GM12801 (cell line): ENCODE data around the gene ITGA2.

ENCODE experiments used
- TF ChIP-seq, protein P1 (sequence below): IDR thresholded peaks from one replicate; pipeline ENCODE4 v1.5.1; 2011; ENCODE audit warnings: control low read depth; ENCODE audit not compliant: insufficient read length; ENCODE audit errors: extremely low read depth

Gene ITGA2

DNA sequence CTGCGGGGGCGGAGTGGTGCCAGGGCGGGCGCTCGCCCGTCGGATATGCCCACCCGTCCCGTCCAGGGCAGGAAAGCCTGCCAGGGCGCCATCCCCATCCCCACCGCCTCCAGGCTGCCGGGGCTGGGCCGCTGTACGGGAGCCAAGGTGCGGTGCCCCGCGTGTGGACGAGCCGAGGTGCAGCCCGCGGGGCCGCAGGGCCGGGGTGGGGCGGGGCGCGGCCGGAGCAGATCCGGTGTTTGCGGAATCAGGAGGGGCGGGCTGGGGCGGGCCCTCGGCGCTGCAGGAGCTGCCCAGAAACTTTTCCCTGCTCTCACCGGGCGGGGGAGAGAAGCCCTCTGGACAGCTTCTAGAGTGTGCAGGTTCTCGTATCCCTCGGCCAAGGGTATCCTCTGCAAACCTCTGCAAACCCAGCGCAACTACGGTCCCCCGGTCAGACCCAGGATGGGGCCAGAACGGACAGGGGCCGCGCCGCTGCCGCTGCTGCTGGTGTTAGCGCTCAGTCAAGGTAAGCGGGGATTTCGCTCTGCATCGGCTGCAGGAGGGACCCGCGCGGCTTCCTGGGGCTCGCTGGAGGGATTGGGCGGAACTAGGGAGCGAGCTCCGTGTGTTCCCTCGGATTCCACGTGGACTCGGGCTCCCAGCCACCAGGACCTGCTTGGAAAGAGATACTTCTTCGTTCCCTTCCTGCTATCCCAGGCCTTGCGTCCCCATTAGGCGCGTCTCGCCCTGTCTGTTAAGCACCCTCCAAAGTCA is at the start of gene ITGA2:
Gene ITGA2, plus strand, starts transcription at position 328 of the 756 bp plus-strand sequence. Its CDS starts 117 bp downstream, at position 445.
- TF ChIP-seq, protein P1, sequence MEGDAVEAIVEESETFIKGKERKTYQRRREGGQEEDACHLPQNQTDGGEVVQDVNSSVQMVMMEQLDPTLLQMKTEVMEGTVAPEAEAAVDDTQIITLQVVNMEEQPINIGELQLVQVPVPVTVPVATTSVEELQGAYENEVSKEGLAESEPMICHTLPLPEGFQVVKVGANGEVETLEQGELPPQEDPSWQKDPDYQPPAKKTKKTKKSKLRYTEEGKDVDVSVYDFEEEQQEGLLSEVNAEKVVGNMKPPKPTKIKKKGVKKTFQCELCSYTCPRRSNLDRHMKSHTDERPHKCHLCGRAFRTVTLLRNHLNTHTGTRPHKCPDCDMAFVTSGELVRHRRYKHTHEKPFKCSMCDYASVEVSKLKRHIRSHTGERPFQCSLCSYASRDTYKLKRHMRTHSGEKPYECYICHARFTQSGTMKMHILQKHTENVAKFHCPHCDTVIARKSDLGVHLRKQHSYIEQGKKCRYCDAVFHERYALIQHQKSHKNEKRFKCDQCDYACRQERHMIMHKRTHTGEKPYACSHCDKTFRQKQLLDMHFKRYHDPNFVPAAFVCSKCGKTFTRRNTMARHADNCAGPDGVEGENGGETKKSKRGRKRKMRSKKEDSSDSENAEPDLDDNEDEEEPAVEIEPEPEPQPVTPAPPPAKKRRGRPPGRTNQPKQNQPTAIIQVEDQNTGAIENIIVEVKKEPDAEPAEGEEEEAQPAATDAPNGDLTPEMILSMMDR = no peak

DNA sequence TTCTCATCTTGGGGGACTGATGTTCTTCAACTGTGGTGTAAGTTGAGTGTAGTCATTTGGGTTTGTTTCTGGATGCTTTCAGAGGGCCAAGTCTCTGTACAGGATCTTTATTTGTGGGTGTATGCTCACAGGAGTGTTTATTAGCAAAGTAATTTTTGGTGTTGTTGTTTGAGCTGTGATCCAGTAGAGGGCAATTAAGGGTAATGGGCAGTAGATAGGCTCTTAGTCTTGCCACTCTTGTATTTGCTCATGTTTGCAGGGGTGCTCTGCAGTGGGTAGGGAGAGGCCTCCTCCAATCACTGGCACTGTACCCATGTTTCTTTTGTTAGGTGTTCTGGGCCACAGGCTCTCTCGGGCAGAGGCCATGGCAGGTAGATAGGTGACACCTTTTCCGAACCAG is 45.9 kb upstream of the ITGA2 start:
- TF ChIP-seq, protein P1 = no peak

DNA sequence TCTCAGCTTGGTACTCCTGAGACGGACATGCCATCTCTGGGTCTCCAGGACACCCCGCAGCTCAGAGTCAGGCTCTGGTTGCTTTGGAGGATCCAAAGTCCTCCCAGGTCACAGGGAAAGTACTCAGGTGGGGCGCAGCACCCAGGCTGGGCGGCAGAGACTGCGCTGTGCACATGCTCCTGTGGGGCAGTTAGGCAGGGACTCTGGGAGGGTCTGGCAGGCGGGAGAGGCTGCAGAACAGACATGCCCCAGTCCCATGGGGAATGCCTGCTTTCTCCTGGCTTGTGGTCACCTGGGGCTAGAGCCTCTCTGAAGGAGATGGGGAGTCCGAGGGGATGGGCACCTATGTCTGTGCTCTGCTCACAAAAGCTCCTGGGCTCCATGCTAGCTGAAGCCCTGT is 45.3 kb upstream of the ITGA2 start:
- TF ChIP-seq, protein P1 = no peak

DNA sequence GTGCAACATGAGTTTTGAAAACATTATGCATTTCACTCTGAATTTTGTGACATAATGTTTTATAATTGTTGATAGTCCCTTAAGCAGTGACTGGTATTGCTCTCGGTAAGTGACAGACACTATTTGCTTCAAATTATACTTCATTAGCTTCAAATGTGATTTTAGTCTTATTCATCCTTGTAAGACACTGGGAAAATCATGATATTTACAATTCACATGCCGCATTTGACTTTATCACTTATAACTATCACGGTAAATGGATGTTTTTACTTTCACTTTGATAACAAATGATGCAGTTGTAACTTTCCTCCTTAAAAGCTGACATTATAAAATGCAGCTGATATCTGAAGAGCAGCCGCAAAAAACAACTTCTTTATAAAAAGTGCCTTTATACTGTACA is 44.1 kb upstream of the ITGA2 start:
- TF ChIP-seq, protein P1 = no peak

DNA sequence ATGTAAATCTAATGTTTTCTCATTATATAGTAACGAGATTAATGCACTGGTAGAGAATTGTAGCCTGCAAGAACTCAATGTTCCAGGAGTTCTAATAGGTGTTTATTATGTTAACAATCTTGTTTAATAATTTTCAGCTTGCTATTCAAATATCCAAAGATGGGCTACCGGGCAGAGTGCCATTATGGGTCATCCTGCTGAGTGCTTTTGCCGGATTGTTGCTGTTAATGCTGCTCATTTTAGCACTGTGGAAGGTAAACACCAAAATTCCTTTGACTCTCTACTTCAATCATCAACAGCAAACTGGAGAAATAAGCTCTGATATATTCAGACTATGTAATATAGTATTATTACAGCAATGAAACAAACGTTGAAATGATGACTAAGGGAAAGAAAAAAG is 41.9 kb upstream of the ITGA2 start:
- TF ChIP-seq, protein P1 = no peak

DNA sequence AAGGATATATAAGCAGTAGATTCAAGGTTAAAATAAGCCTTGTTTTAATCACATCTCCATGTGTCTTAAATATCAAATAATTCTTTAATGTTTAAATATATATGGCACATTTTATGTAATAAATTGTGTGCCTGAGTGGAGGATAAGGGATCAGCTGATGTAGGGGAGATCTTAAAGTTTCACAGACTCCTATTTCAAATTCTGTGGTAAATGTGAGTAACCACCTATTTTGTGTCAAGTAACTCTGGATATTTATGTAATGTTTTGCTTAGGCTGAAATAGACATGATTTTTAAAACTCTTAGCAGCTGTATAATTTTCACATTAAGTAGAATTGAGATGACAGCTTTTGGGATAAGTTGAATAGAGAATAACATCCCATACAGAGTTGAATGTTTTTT is 41.3 kb upstream of the ITGA2 start:
- TF ChIP-seq, protein P1 = no peak

DNA sequence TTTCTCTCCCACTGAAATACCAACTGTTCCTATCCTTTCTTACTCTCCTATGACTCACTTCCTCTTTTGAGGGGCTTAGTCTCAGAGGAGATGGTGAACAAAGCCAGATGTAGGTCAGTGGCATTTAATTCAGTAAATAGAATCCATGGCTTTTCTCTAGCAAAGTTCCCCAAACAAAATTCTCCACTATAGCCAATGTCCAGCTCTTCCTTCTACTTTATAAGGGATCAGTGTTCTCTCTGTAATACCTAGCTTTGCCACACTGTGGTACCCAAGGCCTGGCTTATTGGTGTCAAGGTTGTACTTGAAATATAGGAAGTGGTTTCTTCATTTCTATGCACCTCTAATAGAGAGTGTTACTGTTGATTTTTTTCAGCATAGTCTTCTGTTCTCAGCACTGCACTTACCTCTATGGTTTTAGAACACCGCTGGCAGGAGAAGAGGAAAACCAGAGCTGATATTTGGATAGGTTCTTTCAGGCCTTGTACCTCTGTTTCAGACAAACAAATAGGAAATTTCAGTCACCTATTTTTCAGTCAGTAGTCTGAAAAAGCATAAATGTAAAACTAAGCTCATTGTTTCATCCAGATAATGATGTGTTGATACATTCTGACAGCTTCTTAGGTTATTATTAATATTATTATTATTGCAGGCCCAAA is 40.6 kb upstream of the ITGA2 start:
- TF ChIP-seq, protein P1 = no peak
